HepG2 (cell line): Measurements from ENCODE around the gene MSI2. TPM values are rescaled to one million over a fixed set of nuclear protein-coding genes. Genes with fewer than 3 reads are reported as not detected.

ENCODE experiments used
- ATAC-seq: fragments of 200-7000 bp; cut with Tn5 transposase; 3 replicates; pipeline ENCODE4 v1.9.1; 2020; ENCODE audit warnings: mild to moderate bottlenecking, moderate library complexity
- BruUV-seq: library from RNA; stranded (reverse); fragments of 400-500 nt; replicated peaks from 2 replicates; lab custom pipeline; 2021; lab: Mats Ljungman, UMichigan
- CTCF ChIA-PET: fragments of 300-600 bp; formaldehyde crosslinking; extraction: SDS; loops from one replicate; lab custom pipeline; 2021; ENCODE audit warnings: low total read pairs, inconsistent platforms, low intra/inter-chr PET ratio; lab: Yijun Ruan, JAX
- POLR2A ChIA-PET: fragments of 350-600 bp; sonication (Branson Sonifier 250); formaldehyde crosslinking; loops from one replicate; lab custom pipeline; 2020; ENCODE audit warnings: antibody characterized with exemption, inconsistent platforms; lab: Yijun Ruan, JAX
- DNase-seq: peaks from one replicate; pipeline ENCODE4 v3.0.0-alpha.2; 2015; ENCODE audit warnings: low spot score
- FAIRE-seq: peaks from 3 replicates; lab custom pipeline; 2011; peaks lifted over from hg19 to GRCh38; lab: Jason Lieb, UNC
- H2AFZ ChIP-seq: one replicate; pipeline ENCODE4 v1.6.1; 2011; ENCODE audit warnings: low read length, inconsistent platforms
- H3K27ac ChIP-seq: fragments of 300-600 bp; 3 replicates; pipeline ENCODE4 v1.8.0; 2011; ENCODE audit warnings: mixed run types, mild to moderate bottlenecking, mixed read lengths, low read length, inconsistent platforms; ENCODE audit not compliant: insufficient read depth; ENCODE audit errors: extremely low read length
- H3K27me3 ChIP-seq, 2 experiments: fragments of 200-600 bp in 1 of 2; 2 replicates in 1 of 2; 3 replicates in 1 of 2; pipeline versions ENCODE4 v1.6.0 to v1.8.0; 2011; ENCODE audit warnings: low read length in 2 of 2, mild to moderate bottlenecking in 2 of 2, moderate library complexity in 2 of 2, inconsistent platforms in 1 of 2; ENCODE audit not compliant: insufficient read depth in 2 of 2, control insufficient read depth in 1 of 2
- H3K36me3 ChIP-seq, 2 experiments: fragments of 200-600 bp in 1 of 2; replicated peaks in 1 of 2; 2 replicates in 1 of 2; 3 replicates in 1 of 2; pipeline versions ENCODE4 v1.5.1 to v1.8.0; 2011; ENCODE audit warnings: low read length in 2 of 2, inconsistent platforms in 1 of 2; ENCODE audit not compliant: insufficient read depth in 2 of 2, control insufficient read depth in 1 of 2
- H3K4me1 ChIP-seq: 2 replicates; pipeline ENCODE4 v1.5.1; 2012; ENCODE audit warnings: low read length, inconsistent platforms; ENCODE audit not compliant: insufficient read depth
- H3K4me2 ChIP-seq: 2 replicates; pipeline ENCODE4 v1.6.0; 2011; ENCODE audit warnings: low read depth, low read length, inconsistent platforms
- H3K4me3 ChIP-seq, 3 experiments: fragments of 200-600 bp in 1 of 3; sonication (generic), shearing (Covaris generic) in 1 of 3; replicated peaks in 1 of 3; 2 replicates each; pipeline ENCODE4 v1.5.1; 2011 to 2016; ENCODE audit warnings: low read length in 3 of 3, inconsistent platforms in 2 of 3, low read depth in 2 of 3, mild to moderate bottlenecking in 2 of 3, control low read depth in 1 of 3, mixed read lengths in 1 of 3; ENCODE audit not compliant: insufficient read depth in 1 of 3
- H3K79me2 ChIP-seq: one replicate; pipeline ENCODE4 v1.6.1; 2011; ENCODE audit warnings: low read length, inconsistent platforms; ENCODE audit not compliant: insufficient read depth
- H3K9ac ChIP-seq: 2 replicates; pipeline ENCODE4 v1.6.0; 2011; ENCODE audit warnings: mild to moderate bottlenecking, low read depth, low read length, inconsistent platforms; ENCODE audit not compliant: insufficient read depth
- H3K9me3 ChIP-seq: 2 replicates; pipeline ENCODE4 v1.5.1; 2012; ENCODE audit warnings: mild to moderate bottlenecking, low read length
- H4K20me1 ChIP-seq: 2 replicates; pipeline ENCODE4 v1.6.0; 2011; ENCODE audit warnings: inconsistent platforms, mild to moderate bottlenecking, low read length, moderate library complexity; ENCODE audit not compliant: insufficient read depth
- KAT8 ChIP-seq: IDR thresholded peaks from 2 replicates; pipeline ENCODE4 v1.6.1; 2016; ENCODE audit warnings: missing genetic modification reagents, missing compliant biosample characterization
- MEIS1 ChIP-seq: sonication (generic); formaldehyde crosslinking; IDR thresholded peaks from 2 replicates; pipeline ENCODE4 v1.9.0; 2021; ENCODE audit warnings: mild to moderate bottlenecking, missing genetic modification reagents, moderate library complexity, borderline replicate concordance
- NFE2L2 ChIP-seq: fragments of 150-350 bp; IDR thresholded peaks from 2 replicates; pipeline ENCODE4 v1.6.1; 2014; ENCODE audit warnings: low read length
- RBM22 ChIP-seq: fragments of 200-400 bp; formaldehyde crosslinking; optimal IDR thresholded peaks from 2 replicates; pipeline ENCODE3; 2017; ENCODE audit warnings: mild to moderate bottlenecking, low read length, moderate library complexity
- SAFB2 ChIP-seq: sonication (generic); formaldehyde crosslinking; IDR thresholded peaks from 2 replicates; pipeline ENCODE4 v1.5.1; 2020; ENCODE audit warnings: missing genetic modification reagents, low read depth, mild to moderate bottlenecking, borderline replicate concordance
- TBX3 ChIP-seq: fragments of 450-650 bp; IDR thresholded peaks from 2 replicates; pipeline ENCODE4 v1.6.1; 2017; ENCODE audit warnings: antibody characterized with exemption, mild to moderate bottlenecking, inconsistent platforms, borderline replicate concordance
- THAP8 ChIP-seq: sonication (generic); formaldehyde crosslinking; IDR thresholded peaks from 2 replicates; pipeline ENCODE4 v1.5.1; 2020; ENCODE audit warnings: missing genetic modification reagents, mild to moderate bottlenecking, borderline replicate concordance
- THYN1 ChIP-seq: sonication (generic); formaldehyde crosslinking; IDR thresholded peaks from 2 replicates; pipeline ENCODE4 v1.8.1; 2023; ENCODE audit warnings: low read depth, mild to moderate bottlenecking, moderate library complexity, missing genetic modification reagents, borderline replicate concordance
- ZNF3 ChIP-seq: IDR thresholded peaks from 2 replicates; pipeline ENCODE4 v1.7.0; 2017; ENCODE audit warnings: inconsistent platforms
- ZNF501 ChIP-seq: sonication (generic); formaldehyde crosslinking; IDR thresholded peaks from 2 replicates; pipeline ENCODE4 v1.5.1; 2020; ENCODE audit warnings: mild to moderate bottlenecking, moderate library complexity, missing genetic modification reagents
- ZNF562 ChIP-seq: sonication (generic); formaldehyde crosslinking; IDR thresholded peaks from 2 replicates; pipeline ENCODE4 v1.8.0; 2022; ENCODE audit warnings: missing genetic modification reagents, borderline replicate concordance
- ZNF580 ChIP-seq: IDR thresholded peaks from 2 replicates; pipeline ENCODE4 v1.6.1; 2016; ENCODE audit warnings: low read depth, borderline replicate concordance
- ZNF589 ChIP-seq: sonication (generic); formaldehyde crosslinking; conservative IDR thresholded peaks from 2 replicates; pipeline ENCODE4 v1.8.0; 2022; ENCODE audit warnings: mild to moderate bottlenecking, moderate library complexity, missing genetic modification reagents
- ZNF761 ChIP-seq: sonication (generic); formaldehyde crosslinking; conservative IDR thresholded peaks from 2 replicates; pipeline ENCODE4 v1.4.0; 2020; ENCODE audit warnings: mild to moderate bottlenecking, missing genetic modification reagents
- ZNF790 ChIP-seq: sonication (generic); formaldehyde crosslinking; IDR thresholded peaks from 2 replicates; pipeline ENCODE4 v1.8.0; 2022; ENCODE audit warnings: missing genetic modification reagents, mild to moderate bottlenecking, borderline replicate concordance
- WGBS: methylation state at CpG from one replicate; pipeline ENCODE4 v1.1.6; 2017; ENCODE audit warnings: low lambda C conversion rate; 5-methylcytosine and 5-hydroxymethylcytosine counted together
- in situ Hi-C: cut with HindIII; loops from 2 replicates; pipeline ENCODE4 v1.10.0; 2017; ENCODE audit warnings: low pct_unique_long_range_greater_than_20kb; ENCODE audit not compliant: extremely low pct_ligation_motif_present
- intact Hi-C: fragments of 100-400 bp; cut with micrococcal nuclease; formaldehyde crosslinking; loops from one replicate; pipeline ENCODE4 v1.10.0; 2022; ENCODE audit not compliant: unreplicated experiment
- polyA plus RNA-seq, 8 experiments: library from polyadenylated mRNA; depleted of rRNA in 3 of 8; stranded (reverse) in 7 of 8; unstranded in 1 of 8; fragments of >200 nt; fragmentation: Illumina TruSeq in 4 of 8; extraction: Trizol in 4 of 8; gene quantifications; 2 replicates each; pipeline versions ENCODE4 v1.2.1 to v1.2.3, GENCODE V29; 2011 to 2016; ENCODE audit warnings: low read depth in 4 of 8, missing spikeins in 1 of 8, mixed read lengths in 1 of 8; ENCODE audit not compliant: insufficient read depth in 1 of 8
- total RNA-seq, 5 experiments: library from RNA; depleted of rRNA; stranded (reverse); fragments of >200 nt; fragmentation: Illumina TruSeq; extraction: Trizol; gene quantifications; 2 replicates each; pipeline ENCODE4 v1.2.3, GENCODE V29; 2016; ENCODE audit warnings: low read depth in 1 of 5
- TF ChIP-seq, protein P1 (sequence below): sonication (generic); formaldehyde crosslinking; IDR thresholded peaks from 2 replicates; pipeline ENCODE4 v1.4.0; 2020; ENCODE audit warnings: missing genetic modification reagents
- TF ChIP-seq, protein P2 (sequence below): sonication (generic); formaldehyde crosslinking; conservative IDR thresholded peaks from 2 replicates; pipeline ENCODE4 v1.8.0; 2022; ENCODE audit warnings: missing genetic modification reagents
- TF ChIP-seq, protein P3 (sequence below): sonication (generic); formaldehyde crosslinking; IDR thresholded peaks from 2 replicates; pipeline ENCODE4 v1.8.0; 2023; ENCODE audit warnings: mild to moderate bottlenecking, missing genetic modification reagents

Gene MSI2
- total and polyA plus RNA-seq, 2 of the 13 experiments (the other 11 are each of a cell fraction or from before 2014, with no cell fraction given): 77.5 to 78.4 TPM

DNA sequence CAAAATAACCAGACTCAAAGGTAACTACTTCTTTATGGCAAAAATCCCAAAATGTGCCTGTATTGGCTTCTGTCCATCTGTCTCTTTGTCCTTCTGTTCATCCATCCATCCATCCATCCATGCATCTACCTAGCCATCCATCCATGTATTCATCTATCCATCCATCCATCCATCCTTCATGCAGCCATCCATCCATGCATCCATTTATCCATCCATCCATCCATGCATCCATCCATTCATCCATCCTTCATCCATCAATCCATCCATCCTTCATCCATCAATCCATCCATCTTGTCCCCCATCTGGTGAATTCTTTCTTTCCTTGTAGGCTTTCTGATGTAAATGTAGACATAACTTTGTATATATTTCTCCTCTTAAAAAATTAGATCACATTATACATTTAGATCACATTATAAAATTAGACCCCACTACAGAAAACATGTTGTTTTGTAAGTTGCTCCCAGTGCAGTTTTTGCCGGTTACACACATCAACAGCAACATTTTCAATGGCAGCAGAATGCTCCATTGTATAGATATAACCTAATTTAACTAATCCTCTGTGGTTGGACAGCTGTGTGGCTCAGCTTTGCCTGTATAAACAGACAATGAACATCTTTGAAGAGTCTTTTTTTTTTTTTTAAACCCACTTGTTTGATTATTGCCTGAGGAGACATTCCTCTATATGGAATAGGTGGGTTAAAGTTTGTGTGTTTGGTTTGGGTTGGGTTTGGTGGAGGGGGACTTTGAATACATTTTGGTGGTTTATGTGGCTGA is 72.0 kb downstream of the MSI2 start:
- peaks cover 6% of the 10 kb centered on the region; the same call in 1 of the 2 replicates for H4K20me1 ChIP-seq
- no peaks in the 10 kb centered on the region for H3K9me3 ChIP-seq
- H3K27ac ChIP-seq: no peak overlapping the region
- DNase-seq (no peak), ATAC-seq (no peak), FAIRE-seq (no peak)
- peaks cover 43% of the 10 kb centered on the region for H3K4me1 ChIP-seq
- H3K9ac ChIP-seq: no peak overlapping the region
- H3K27me3 ChIP-seq: no peaks in the 10 kb centered on the region
- H3K4me3 ChIP-seq: no peak overlapping the region
- intact Hi-C loops: no loop called here
- BruUV-seq: no TSS peak
- POLR2A ChIA-PET: interaction anchor here (1.1 to 1.4 kb wide), 2 partner anchors 42 to 79 kb away, joined by 4 to 5 read pairs; no protein-coding TSS in a partner anchor
- H3K36me3 ChIP-seq: peaks cover 16 to 29% of the 10 kb centered on the region in 2 experiments; a peak in 4 of 5 replicates
- H2AFZ ChIP-seq: no peak overlapping the region
- in situ Hi-C loops: no loop called here
- 83% methylated on average over 1 of the region's 1 CpG for whole genome bisulfite sequencing
- H3K4me2 ChIP-seq: no peak overlapping the region
- H3K79me2 ChIP-seq: peaks cover 26% of the 10 kb centered on the region
- CTCF ChIA-PET: no interaction called here
- TF ChIP-seq ZNF562 (CRISPR knock-in tag) (no peak), ZNF3 (CRISPR knock-in tag) (no peak), KAT8 (CRISPR knock-in tag) (no peak), ZNF501 (CRISPR knock-in tag) (no peak), ZNF589 (no peak), ZNF761 (CRISPR knock-in tag) (no peak), RBM22 (no peak), NFE2L2 (no peak), THAP8 (CRISPR knock-in tag) (no peak), ZNF790 (CRISPR knock-in tag) (no peak), THYN1 (CRISPR knock-in tag) (no peak), ZNF580 (CRISPR knock-in tag) (no peak), TBX3 (no peak), MEIS1 (CRISPR knock-in tag) (no peak), SAFB2 (CRISPR knock-in tag) (no peak)
- TF ChIP-seq, protein P1, sequence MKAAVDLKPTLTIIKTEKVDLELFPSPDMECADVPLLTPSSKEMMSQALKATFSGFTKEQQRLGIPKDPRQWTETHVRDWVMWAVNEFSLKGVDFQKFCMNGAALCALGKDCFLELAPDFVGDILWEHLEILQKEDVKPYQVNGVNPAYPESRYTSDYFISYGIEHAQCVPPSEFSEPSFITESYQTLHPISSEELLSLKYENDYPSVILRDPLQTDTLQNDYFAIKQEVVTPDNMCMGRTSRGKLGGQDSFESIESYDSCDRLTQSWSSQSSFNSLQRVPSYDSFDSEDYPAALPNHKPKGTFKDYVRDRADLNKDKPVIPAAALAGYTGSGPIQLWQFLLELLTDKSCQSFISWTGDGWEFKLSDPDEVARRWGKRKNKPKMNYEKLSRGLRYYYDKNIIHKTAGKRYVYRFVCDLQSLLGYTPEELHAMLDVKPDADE (CRISPR knock-in tag): no peak
- TF ChIP-seq, protein P2, sequence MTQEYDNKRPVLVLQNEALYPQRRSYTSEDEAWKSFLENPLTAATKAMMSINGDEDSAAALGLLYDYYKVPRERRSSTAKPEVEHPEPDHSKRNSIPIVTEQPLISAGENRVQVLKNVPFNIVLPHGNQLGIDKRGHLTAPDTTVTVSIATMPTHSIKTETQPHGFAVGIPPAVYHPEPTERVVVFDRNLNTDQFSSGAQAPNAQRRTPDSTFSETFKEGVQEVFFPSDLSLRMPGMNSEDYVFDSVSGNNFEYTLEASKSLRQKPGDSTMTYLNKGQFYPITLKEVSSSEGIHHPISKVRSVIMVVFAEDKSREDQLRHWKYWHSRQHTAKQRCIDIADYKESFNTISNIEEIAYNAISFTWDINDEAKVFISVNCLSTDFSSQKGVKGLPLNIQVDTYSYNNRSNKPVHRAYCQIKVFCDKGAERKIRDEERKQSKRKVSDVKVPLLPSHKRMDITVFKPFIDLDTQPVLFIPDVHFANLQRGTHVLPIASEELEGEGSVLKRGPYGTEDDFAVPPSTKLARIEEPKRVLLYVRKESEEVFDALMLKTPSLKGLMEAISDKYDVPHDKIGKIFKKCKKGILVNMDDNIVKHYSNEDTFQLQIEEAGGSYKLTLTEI (CRISPR knock-in tag): no peak
- TF ChIP-seq, protein P3, sequence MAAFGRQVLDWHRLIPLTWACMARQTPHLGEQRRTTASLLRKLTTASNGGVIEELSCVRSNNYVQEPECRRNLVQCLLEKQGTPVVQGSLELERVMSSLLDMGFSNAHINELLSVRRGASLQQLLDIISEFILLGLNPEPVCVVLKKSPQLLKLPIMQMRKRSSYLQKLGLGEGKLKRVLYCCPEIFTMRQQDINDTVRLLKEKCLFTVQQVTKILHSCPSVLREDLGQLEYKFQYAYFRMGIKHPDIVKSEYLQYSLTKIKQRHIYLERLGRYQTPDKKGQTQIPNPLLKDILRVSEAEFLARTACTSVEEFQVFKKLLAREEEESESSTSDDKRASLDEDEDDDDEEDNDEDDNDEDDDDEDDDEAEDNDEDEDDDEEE (CRISPR knock-in tag): no peak
